Hematopoietic multipotent progenitor cell treated with erythropoietin and hydrocortisone succinate and interleukin-3 and kit ligand, for 8 days (in vitro differentiated cells): ENCODE results near the gene COL4A2.
A peak's percentile ranks its signal among the peaks of the same experiment; 100 is the strongest.

Experiments used
- DNase-seq: peaks from one replicate; pipeline ENCODE4 v3.0.0-alpha.2; 2015

COL4A2 gene

GRCh38 chr13:110405597-110406450, 98.7 kb downstream of the COL4A2 start:
- no peak for DNase-seq

GRCh38 chr13:110407021-110407420, 99.9 kb downstream of the COL4A2 start:
- no peak for DNase-seq

DNA sequence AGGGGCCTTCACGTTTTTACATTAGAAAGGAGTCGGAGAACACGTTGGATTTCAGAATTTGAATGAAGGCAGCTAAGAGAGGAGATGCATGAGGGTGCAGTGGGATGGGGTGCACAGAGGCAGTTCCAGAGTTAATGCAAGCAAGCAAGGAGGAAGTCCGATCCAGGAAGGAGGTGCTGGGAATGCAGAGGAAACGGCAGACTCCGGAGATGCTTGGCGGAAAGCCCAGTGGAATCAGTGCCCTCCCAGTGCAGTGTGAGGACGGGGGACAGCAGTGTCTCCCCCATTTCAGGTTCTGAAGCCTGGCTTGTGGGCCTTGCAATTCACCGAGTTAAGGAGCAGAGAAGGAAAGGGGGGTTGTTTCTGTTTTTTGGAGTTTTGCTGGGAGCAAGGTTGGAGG, 100.4 kb downstream of the COL4A2 start:
- DNase-seq: no peak

DNA sequence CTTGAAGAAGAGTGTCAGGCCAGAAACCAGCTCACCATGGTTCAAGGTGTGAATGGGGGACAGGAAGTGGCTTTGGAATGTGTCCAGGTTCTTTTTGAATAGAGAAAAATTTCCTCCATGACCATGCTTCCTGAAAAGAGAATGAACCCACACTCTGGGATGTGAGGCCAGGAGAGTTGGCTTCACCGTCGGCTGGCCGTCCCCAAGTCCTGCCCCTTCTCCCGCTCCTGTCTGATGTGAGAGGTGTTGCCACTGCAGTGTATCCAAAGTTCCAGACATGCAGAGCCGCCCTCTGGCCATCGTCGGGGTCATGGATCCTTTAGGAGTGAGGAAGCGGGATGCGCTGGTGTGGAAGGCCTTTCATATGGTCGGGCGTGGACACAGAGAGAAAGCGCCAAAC, 101.2 kb downstream of the COL4A2 start:
- no peak for DNase-seq

- DNase-seq: peak; percentile 4
These were observed 102.5 kb downstream of the COL4A2 start for GRCh38 chr13:110409581-110409992.

- DNase-seq: no peak
These were observed 102.9 kb downstream of the COL4A2 start for GRCh38 chr13:110410000-110410399.

- DNase-seq: no peak
These were observed 104.0 kb downstream of the COL4A2 start for GRCh38 chr13:110410936-110411687.

DNA sequence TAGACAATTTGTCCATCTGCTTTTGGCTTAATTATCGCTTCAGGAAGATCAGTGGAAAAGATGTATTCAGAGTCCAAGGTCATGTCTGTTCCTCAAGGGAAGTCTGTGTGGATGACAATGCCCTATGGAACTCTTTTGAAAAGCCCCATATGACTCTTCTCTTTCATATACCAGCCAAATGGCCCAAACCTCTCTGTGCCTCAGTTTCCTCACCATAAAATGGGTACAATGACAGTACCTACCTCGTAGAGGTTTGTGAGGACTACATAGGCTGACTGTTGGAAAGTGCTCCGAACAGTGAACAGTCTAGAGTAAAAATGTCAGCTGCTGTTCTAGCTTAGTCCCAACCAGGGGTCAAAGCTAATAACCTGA, 104.6 kb downstream of the COL4A2 start:
- no peak for DNase-seq

GRCh38 chr13:110412132-110412914, 105.2 kb downstream of the COL4A2 start:
- DNase-seq: peak; percentile 66

DNA sequence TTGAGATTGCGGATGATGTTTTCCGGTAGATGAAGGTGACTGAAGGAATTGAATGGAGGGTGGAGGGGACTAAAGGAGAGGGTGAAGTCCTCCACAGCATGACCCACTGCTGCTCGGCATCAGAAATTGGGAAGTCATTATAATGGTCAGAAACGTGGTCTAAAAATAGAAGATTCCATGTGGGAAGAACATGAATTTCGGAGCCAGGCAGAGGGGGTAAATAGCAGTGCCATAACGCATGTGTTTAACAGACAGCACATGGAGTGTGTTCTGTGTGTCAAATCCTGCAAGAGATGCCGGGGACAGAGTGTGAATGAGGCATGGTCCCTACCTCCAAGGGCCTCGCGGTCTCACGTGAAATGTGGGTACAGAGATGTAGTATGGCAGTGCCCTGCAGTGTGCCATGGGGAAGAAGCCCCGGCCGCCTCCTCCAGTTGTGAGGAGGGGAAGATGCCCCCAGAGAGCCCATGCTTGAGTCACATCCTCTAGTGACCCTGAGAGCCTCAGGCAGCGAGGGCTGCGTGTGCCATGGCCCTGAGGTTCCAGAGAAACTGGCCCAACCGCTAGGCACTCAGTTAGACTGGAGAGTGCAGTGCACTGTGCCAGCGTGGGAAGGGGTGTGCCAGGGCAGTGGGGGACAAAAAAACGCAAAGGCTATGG, 106.1 kb downstream of the COL4A2 start:
- DNase-seq: no peak

DNA sequence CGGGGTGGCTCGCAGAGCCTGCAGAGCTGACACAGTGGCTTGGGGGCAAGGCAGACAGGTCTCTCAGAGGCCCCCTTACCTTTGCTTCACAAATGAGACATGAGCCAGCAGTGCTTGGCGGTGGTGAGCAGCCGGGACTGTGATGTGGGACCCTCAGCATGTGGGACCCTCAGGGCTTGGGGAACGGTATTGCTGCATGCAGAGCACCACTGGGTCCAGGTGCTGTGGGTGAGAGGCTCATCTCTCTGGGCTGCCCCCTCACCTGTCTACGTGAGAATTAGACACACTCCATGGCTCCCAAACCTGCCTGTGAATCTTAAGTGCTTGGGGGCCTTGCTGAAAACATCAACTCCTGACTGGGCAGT, 106.6 kb downstream of the COL4A2 start:
- no peak for DNase-seq

DNA sequence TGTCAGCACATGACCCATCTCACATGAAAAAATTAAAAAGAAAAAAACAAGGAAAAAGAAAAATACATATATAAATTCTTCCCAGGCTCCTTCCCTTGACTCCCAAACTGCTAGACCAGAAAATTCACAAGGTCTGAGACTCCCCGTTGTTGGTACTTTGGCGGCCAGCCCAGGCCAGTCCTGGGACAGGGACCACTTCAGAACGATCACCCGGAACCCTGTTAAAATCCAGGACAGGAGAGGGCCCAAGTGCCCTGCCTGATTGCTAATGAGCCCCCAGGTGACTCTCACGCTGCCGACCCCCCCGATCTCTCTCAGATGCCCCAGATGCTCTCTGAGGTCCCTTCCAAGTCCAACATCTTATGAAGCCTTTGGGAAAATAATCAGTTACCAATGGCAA, 107.2 kb downstream of the COL4A2 start:
- no peak for DNase-seq

DNA sequence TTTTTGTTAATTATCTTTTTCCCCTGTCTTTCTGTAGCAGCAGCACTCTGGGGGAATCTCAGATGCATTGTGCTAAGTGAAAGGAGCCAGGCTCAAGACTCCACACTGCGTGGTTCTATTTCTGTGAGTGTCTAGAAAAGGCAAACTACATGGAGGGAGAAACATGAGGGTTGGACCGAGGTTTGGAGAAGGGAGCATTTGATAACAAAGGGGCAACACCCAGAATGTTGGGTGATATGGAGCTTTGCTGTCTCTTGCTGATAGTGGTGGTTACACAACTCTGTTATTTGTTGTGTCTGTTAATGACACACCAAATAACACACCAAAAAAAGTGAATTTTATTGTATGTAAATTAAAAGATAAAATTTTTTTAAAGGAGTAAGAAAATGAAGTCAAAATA, 107.8 kb downstream of the COL4A2 start:
- DNase-seq: peak; percentile 88

DNA sequence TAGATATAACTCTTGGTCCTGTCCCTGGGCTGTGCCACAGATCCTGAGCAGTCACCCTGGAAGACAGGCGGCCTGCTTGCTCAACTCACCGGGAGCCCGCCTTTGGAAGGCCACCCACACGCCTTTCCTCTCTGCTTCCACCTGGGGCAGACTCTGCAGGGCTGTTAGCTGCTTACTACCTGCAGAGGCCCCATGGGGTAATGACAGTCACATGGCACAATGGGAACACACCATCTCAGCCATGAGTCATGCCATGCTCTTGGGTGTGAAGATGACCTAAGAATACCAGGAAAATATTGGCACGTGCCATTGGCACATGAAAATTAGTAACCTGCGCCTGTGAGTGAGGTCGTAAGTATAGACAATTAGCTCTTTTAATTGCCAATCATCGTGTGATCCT, 108.6 kb downstream of the COL4A2 start:
- peak; percentile 36 for DNase-seq

GRCh38 chr13:110416131-110417025, 109.3 kb downstream of the COL4A2 start:
- no peak for DNase-seq

DNA sequence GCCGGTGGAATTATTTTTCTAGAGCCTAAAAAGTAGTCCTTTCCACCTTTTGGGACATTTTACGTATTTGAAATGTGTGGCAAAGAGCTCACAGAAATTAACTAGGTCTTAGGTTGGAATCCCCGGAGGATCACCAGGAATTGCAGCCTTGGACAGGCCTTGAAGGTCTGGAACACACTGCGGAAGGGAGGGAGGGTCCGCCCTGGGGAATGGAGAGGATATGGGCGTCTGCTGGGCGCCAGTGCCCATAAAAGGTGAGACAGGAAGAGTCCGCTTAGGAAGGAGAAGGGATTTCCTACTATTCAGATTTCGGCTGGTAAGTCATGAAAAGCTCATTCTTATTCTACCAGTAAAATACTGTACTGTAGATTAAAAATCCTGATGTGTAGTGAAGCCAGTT, 111.9 kb downstream of the COL4A2 start:
- DNase-seq: no peak

DNA sequence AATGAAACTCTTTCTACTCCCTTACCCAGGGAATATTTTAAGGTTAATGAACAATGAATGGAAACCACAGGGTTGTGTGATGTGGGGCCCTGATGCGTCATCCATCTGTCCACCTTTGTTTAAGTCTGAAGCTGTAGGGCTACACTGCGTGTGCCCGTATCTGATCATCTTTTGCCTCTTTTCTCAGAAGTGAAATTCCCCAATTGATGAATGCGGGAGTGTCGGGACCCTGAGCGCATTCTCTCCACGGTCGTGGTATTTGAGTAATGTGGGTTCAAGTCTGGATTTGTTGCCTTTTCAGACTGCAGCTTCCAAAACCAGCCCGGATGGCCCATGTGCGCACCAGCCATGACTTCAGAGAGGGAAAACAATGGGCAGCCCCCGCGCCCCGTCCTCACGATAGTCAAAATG, 112.3 kb downstream of the COL4A2 start:
- DNase-seq: no peak

GRCh38 chr13:110419946-110420345, 112.9 kb downstream of the COL4A2 start:
- no peak for DNase-seq

DNA sequence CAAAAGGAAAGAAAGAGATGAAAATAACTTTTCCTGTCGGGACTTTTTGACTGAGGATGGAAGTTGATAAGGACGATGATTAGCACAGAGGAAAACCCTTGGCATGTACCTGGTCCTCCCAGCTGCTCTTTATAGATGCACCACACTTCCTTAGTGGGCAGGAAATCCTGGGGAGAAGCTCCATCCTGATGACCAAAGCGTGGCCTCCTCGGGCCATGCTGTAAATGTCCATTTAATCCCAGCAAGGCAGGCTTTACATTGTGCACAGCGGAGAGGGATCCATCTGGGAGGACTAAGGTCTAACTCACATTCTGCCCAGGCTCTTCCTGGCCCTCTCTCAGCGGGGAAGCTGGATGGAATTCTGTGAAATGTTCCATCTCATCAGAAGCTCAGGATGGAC, 113.5 kb downstream of the COL4A2 start:
- DNase-seq: no peak

DNA sequence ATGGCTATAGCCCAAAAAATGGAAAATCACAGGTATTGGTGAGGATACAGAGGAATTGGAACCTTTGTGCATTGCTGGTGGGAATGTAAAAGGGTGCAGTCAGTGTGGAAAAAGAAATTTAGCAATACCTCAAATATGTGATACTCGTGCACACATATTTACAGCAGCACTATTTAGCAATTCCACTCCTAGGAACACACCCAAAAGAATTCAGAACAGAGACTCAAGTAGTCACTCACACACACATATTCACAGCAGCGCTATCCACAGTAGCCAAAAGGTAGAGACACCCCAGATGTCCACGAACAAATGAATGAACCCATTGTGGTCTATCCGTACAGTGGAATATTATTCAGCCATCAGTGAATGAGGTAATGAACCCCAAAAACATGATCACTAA, 114.0 kb downstream of the COL4A2 start:
- DNase-seq: no peak

DNA sequence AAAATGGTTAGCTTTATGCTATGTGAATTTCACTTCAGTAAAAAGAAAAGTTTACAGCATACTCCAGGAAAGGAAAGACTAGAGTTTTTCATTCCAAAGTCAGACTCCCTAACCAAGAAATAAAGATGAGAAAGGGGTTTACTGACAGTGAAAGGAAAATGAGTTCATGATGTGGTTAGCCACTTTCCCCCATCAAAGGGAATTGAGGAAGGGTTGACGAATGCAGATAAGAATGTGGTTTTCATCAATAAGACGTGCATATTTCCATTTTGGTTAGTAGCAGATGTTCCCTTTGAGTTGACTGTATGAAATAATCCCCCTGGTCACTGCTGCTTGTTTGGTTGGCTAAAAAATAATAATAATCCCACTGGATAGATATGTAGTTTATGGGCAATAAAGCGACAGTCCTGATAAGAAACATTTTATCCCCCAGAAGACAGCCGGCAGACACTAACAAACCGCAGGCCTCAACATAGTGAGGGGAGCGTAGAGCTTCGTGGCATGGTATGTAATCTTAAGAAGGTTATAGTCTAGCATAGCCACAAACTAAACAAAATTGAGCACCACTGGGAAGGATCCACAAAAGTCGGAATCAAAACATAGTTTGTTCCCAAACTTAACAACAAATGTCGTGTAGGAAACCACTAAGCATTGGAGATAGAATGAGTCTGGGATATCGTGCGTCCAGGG, 114.8 kb downstream of the COL4A2 start:
- DNase-seq: peak; percentile 71
